ENCODE data around the gene APLP2.
A peak's percentile ranks its signal among the peaks of the same experiment; 100 is the strongest.
"Not testable (repeated sequence)": the region's sequence is repeated elsewhere in the genome, so short reads cannot be mapped to it uniquely, and the experiment has no call there.

APLP2 gene

GRCh38 chr11:130069659-130070108 lies at the start of gene APLP2:
TSS of gene APLP2 (plus strand) at chr11:130069894. CDS start at chr11:130069978, 84 bp downstream.
- peak; percentile 98 for DNase-seq

GRCh38 chr11:130020323-130020722 lies 49.4 kb upstream of the APLP2 start:
- no peak for DNase-seq

DNA sequence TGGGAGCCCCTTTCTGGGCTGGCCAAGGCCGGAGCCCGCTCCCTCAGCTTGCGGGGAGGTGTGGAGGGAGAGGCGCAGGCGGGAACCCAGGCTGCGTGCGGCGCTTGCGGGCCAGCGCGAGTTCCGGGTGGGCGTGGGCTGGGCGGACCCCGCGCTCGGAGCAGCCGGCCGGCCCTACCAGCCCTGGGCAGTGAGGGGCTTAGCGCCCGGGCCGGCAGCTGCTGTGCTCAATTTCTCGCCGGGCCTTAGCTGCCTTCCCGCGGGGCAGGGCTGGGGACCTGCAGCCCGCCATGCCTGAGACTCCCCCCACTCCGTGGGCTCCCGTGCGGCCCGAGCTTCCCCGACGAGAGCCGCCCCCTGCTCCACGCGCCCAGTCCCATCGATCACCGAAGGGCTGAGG lies 48.1 kb upstream of the APLP2 start:
- DNase-seq, result not testable (repeated sequence)

GRCh38 chr11:130022799-130023198 lies 46.9 kb upstream of the APLP2 start:
- DNase-seq, result no peak

DNA sequence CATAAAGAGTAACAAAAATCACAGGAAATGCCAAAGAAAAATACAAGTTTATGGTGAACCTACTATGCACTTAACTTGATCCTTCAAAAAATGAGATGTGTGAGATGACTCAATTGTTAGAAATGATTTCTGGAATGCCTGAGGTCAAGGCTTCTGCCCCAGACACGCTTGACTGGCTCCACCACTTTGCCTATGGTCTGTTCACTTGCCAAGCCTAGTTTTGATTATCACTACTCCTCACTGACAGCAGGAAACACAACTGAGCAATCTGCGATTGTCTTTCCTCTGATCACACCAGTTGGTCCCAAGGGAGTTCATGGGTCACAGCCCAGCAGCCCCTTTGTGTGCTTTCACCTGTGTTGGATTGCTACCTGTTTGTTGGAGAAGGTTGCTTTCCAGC lies 46.5 kb upstream of the APLP2 start:
- no peak for DNase-seq

GRCh38 chr11:130024361-130024760 lies 45.3 kb upstream of the APLP2 start:
- DNase-seq, result no peak

DNA sequence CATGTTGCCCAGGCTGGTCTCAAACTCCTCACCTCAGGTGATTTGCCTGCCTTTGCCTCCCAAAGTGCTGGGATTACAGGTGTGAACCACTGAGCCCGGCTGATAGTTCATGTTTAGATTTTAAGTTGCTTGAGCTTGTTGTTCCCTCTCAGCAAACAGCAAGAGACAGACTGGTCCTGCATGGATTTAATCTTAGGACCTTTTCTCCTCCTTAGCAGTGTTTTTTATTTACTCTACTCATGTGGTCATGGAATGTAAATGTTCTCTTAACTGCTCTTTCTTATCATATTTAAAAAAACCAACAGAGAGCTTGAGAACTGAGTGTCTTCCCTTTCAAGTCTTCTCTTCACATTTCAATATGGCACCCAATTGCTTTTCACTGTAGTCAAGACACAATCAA lies 44.3 kb upstream of the APLP2 start:
- DNase-seq, result no peak

GRCh38 chr11:130029137-130029536 lies 40.6 kb upstream of the APLP2 start:
- DNase-seq, result no peak

DNA sequence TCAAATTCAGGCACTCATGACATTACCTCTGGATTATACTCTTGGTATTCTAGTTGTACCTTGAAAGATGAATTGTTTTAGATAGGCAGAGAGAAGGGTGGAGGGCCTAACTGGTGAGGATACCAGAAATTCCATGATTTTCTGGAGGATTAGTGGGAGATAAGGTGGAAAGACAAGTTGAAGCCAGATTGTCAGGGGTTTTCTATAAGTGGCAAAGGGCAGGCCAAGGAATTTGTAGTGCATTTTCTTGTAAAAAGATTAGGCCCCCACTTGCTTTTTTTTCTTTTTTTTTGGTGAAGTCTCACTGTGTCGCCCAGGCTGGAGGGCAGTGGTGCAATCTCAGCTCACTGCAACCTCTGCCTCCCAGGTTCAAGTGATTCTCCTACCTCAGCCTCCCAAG lies 38.6 kb upstream of the APLP2 start:
- no peak for DNase-seq

GRCh38 chr11:130031945-130032344 lies 37.7 kb upstream of the APLP2 start:
- DNase-seq, result no peak

DNA sequence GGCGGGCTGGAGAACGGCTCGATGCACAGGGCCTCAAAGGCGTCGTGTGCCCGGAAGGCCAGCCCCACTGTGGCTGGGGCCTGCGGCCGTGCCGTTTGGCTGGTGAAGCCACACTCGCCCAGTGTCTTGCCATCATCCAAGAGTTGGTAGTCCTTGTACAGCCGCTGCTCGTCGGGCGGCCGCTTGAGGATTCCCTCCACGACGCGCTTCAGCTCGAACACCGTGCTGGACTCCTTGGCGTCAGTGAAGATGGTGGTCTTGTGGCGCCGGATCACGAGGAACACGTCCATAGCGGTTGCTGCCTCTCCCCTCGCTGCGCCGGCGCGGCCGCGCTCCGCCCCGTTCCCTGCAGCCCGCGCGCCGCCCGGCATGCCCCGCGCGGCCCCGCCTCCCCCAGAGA lies 36.8 kb upstream of the APLP2 start:
- no peak for DNase-seq

- no peak for DNase-seq
Measured at GRCh38 chr11:130034236-130034635, 35.5 kb upstream of the APLP2 start.

GRCh38 chr11:130037058-130037457 lies 32.6 kb upstream of the APLP2 start:
- DNase-seq, result no peak

DNA sequence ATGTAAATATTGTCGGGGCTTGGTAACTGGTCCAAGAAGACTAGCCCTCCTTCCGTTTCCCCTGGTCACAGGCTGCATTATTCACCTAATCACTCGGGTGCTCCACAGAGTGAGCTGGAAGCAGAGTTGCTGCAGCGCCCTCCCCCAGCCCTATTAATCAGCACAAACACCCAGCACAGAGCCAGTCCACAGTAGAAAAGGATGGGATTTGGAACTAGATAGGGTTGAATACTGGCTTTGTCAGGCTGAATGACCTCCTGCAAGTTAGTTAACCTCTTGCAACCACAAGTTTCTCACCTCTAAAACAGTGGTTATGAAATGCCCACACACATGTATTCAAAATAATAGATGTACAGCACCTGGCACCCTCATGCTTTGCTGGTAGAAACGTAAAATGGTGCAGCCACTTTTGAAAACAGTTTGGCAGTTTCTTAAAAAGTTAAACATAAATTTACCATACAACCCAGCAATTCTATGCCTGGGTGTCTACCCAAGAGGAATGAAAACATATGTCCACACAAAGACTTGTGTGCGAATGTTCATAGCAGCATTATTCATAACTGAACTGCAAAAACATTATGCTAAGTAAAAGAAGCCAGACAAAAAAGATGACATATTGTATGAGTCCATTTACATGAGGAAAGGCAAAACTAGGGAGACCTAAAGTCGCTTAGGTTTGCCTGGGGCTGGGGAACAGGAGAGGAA lies 31.7 kb upstream of the APLP2 start:
- DNase-seq, result no peak

DNA sequence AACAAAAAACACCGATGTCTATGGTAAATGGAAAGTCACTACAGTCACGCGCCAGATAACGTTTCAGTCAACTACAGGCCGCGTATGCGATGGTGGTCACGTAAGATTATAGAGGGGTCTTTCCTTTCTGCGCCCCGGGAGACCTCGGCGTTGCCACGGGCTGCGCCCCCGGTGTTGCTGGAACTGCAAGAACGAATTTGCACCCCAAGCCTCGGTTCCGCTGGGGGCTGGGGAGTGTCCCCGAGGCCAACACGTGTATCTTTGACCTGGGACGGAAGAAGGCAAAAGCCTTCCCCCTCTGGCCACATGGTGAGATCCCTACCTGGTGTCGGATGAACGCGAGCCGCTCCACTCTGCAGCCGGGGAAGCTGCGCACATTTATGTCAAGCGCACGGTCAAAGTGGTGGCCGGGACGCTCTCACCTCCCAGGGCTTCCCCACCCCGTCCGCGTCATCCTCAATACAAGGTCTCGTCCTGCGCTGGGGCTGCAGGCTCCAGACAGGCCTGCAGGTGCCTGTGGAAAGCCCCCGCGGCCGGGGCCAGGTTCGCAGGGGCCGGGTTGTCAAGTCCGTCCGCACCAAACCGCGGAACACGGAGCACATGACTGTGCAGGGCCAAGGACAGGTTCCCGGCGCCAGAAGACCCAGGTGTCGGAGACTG lies 29.3 kb upstream of the APLP2 start:
- no peak for DNase-seq

DNA sequence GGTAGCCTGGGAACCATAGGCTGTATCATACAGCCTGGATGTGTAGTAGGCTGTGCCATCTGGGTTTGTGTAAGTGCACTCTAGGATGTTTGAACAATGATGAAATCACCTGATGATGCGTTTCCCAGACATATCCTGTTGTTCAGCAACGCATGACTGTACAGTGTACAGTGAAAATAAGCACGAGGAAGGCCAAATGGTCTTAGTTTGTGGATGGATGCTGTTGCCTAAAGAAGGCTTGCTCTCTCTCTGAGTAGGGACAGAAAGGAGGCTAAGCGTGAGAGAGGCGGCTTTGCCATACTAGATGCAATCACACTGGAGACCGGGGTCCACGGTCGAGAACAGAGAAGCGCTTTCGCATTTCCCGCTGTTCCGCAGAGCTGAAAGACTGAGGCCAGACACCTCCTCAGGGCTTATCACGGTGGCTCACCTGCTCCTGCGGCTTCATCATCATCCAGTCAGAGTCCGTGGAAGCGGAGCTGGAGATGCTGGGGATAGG lies 27.6 kb upstream of the APLP2 start:
- DNase-seq, result no peak

GRCh38 chr11:130043575-130043974 lies 26.1 kb upstream of the APLP2 start:
- DNase-seq, result no peak

DNA sequence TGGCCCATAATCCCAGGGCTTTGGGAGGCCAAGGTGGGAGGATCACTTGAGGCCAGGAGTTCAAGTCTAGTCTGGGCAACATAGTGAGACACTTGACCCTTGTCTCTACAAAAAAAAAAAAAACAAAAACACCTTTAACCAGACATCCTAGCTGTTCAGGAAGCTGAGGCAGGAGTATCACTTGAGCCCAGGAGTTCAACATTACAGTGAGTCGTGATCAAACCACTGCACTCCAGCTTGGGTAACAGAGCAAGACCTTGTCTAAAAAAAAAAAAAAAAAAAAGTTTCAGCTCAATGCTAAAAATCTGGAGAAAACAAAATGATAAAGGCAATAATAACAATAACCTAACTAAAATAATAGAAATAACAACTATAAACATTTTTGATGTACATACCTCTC lies 22.6 kb upstream of the APLP2 start:
- no peak for DNase-seq

GRCh38 chr11:130049328-130049771 lies 20.3 kb upstream of the APLP2 start:
- DNase-seq, result no peak

DNA sequence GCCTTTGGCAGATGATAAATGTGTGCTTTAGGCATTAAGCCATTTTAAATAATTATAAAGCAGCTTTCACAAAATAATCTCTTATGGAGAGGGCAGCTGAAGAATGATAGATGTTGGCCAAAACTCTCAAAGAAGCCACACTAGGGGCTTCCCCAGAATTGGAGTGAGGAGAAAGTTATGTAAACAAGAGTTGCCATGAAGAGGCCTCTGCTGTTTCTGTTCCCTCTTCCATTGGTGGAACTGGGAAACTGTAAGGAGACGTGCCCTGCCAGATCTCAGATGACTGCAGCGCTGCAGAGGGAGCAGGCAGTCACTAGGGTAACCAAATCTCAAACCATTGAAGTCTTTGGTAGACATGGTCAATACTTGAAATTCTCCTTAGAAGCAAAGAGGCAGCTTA lies 19.4 kb upstream of the APLP2 start:
- no peak for DNase-seq

- no peak for DNase-seq
Measured at GRCh38 chr11:130051082-130051481, 18.6 kb upstream of the APLP2 start.

DNA sequence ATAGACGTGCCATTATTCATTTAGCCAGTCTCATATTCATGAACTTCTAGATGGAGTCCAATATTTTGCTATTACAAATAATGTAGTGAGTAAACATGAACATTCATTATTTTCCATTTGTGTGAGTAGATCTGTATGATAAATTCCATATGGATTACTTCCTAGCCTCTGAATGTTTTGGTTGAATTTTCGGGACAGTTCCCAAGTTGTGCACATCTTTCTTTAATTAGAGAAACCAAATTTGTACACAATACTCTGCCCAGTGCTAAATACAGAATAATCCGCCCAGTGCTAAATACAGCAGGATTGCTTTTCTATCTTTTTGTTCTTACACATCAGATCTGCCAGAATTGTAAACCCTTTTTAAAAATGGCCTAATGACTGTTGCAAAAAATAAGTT lies 17.1 kb upstream of the APLP2 start:
- no peak for DNase-seq

GRCh38 chr11:130054966-130055365 lies 14.7 kb upstream of the APLP2 start:
- DNase-seq, result no peak

GRCh38 chr11:130055617-130056016 lies 14.1 kb upstream of the APLP2 start:
- no peak for DNase-seq

- no peak for DNase-seq
Measured at GRCh38 chr11:130061017-130061416, 8.7 kb upstream of the APLP2 start.
